ENCODE measurements around the gene SPEG. TPM values are rescaled to one million over a fixed set of nuclear protein-coding genes. Genes with fewer than 3 reads are reported as not detected.

The SPEG gene
- total RNA-seq, 1 experiment from 2014 or later, result 16.7 TPM

- no peaks in the 10 kb centered on the region for H3K9me3 Mint-ChIP-seq (ENCODE audit: low read depth, unreplicated experiment)
- no peak overlapping the region for H3K4me3 Mint-ChIP-seq (ENCODE audit: low read depth, unreplicated experiment)
- H3K27me3 Mint-ChIP-seq (ENCODE audit: unreplicated experiment), result peaks cover 22% of the 10 kb centered on the region
- intact Hi-C loops (cut with micrococcal nuclease; ENCODE audit: unreplicated experiment), result no loop called here
- TF ChIP-seq, protein P1, sequence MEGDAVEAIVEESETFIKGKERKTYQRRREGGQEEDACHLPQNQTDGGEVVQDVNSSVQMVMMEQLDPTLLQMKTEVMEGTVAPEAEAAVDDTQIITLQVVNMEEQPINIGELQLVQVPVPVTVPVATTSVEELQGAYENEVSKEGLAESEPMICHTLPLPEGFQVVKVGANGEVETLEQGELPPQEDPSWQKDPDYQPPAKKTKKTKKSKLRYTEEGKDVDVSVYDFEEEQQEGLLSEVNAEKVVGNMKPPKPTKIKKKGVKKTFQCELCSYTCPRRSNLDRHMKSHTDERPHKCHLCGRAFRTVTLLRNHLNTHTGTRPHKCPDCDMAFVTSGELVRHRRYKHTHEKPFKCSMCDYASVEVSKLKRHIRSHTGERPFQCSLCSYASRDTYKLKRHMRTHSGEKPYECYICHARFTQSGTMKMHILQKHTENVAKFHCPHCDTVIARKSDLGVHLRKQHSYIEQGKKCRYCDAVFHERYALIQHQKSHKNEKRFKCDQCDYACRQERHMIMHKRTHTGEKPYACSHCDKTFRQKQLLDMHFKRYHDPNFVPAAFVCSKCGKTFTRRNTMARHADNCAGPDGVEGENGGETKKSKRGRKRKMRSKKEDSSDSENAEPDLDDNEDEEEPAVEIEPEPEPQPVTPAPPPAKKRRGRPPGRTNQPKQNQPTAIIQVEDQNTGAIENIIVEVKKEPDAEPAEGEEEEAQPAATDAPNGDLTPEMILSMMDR (IDR thresholded peaks at IDR 0.05; ENCODE audit: unreplicated experiment), result no peak
- no peak for DNase-seq
- BruUV-seq (replicated peaks), result no TSS peak
- peaks cover 24% of the 10 kb centered on the region for H3K4me1 Mint-ChIP-seq (ENCODE audit: low read depth, unreplicated experiment)
- H3K36me3 Mint-ChIP-seq (ENCODE audit: insufficient read depth, unreplicated experiment), result peaks cover 45% of the 10 kb centered on the region
- H3K27ac Mint-ChIP-seq (ENCODE audit: unreplicated experiment), result peak overlapping the region; percentile 70
- CTCF ChIA-PET, result interaction anchor here (0.5 to 1.3 kb wide), 7 partner anchors 9 to 152 kb away, joined by 3 to 8 read pairs (median 5); no protein-coding TSS in a partner anchor
These were observed 102.3 kb downstream of the SPEG start for GRCh38 chr2:219536967-219537366.

DNA sequence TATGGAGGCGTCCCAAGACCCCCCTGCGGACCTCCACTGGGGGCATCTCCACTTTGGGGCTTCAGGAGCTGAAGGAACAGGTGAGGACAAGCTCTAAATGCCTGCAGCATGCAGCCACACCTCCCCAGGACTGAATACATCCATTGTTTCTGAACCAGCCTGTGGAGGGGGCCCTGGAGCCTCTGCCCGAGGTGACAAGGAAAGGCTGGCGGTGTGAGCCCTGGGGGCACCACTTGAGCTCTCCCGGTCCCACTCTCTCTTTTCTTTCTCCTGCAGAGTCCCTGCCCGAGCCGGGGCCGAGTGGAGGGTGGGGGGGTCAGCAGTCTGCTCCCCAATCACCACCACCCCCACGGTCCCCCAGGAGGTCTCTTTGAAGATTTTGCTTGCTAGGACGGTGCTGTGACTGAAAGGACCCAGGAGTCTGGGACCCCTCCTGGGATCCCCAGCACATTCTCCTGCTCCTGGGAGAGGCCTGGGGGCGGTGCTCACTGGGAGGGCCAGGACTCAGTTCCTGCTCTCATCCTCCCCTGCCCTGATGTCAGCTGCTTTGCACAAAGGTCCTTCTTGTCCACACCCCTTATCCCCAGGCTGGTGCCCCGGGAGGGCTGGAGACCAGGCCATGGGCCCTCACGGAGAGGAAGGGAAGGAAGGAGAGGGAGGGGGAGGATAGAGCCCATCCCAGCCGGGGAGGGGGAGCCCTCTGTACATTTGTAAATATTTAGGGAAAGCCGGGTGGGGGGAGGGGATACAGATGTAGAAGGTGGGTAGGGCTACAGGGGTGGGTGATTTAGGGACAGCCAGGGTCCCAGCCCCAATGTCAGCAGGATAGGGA is 103.2 kb downstream of the SPEG start:
- DNase-seq, result peak; percentile 69
- peak overlapping the region; percentile 53 for H3K27ac Mint-ChIP-seq (ENCODE audit: unreplicated experiment)
- peaks cover 13% of the 10 kb centered on the region for H3K27me3 Mint-ChIP-seq (ENCODE audit: unreplicated experiment)
- H3K36me3 Mint-ChIP-seq (ENCODE audit: insufficient read depth, unreplicated experiment), result peaks cover 54% of the 10 kb centered on the region
- intact Hi-C loops (cut with micrococcal nuclease; ENCODE audit: unreplicated experiment), result no loop called here
- no peaks in the 10 kb centered on the region for H3K9me3 Mint-ChIP-seq (ENCODE audit: low read depth, unreplicated experiment)
- H3K4me3 Mint-ChIP-seq (ENCODE audit: low read depth, unreplicated experiment), result no peak overlapping the region
- H3K4me1 Mint-ChIP-seq (ENCODE audit: low read depth, unreplicated experiment), result peaks cover 27% of the 10 kb centered on the region
- BruUV-seq (replicated peaks), result no TSS peak
- CTCF ChIA-PET, result interaction anchor here (0.5 to 1.3 kb wide), 8 partner anchors 10 to 565 kb away, joined by 3 to 8 read pairs (median 5); no protein-coding TSS in a partner anchor
- TF ChIP-seq, protein P1 (IDR thresholded peaks at IDR 0.05; ENCODE audit: unreplicated experiment), result peak; percentile 19

DNA sequence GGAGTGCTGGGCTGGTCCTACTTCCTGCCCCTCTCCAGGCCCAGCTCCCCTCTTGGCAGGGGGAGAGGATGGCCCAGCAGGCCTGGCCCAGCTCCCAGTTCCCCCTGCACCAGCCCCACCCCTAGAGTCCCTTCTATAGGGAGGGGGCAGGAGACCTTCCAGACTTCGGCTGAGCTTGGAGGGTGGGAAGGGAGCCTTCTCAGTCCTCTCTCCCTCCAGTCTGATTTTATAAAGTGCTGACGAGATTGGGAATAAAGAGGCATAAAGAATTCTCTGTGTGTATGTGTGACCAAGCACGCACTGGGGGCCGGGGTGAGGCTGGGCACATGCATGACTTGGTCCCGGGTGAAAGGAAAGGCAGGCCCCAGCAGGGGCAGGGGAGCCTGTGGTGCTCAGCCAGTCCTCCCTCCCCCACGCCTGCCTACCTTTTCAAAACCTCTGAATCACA is 103.9 kb downstream of the SPEG start:
- no peak for DNase-seq
- H3K4me3 Mint-ChIP-seq (ENCODE audit: low read depth, unreplicated experiment), result no peak overlapping the region
- CTCF ChIA-PET, result interaction anchor here (0.6 to 1.7 kb wide), 3 partner anchors 9 to 565 kb away, joined by 4 to 5 read pairs (median 5); no protein-coding TSS in a partner anchor

GRCh38 chr2:219538956-219539788 is 104.5 kb downstream of the SPEG start:
- DNase-seq, result no peak
- CTCF ChIA-PET, result interaction anchor here (0.7 to 1.7 kb wide), 2 partner anchors 10 to 17 kb away, joined by 4 to 5 read pairs; no protein-coding TSS in a partner anchor
- TF ChIP-seq, protein P1 (IDR thresholded peaks at IDR 0.05; ENCODE audit: unreplicated experiment), result no peak
- H3K4me1 Mint-ChIP-seq (ENCODE audit: low read depth, unreplicated experiment), result peaks cover 27% of the 10 kb centered on the region
- no peak overlapping the region for H3K27ac Mint-ChIP-seq (ENCODE audit: unreplicated experiment)
- peaks cover under 1% of the 10 kb centered on the region for H3K27me3 Mint-ChIP-seq (ENCODE audit: unreplicated experiment)
- peaks cover 66% of the 10 kb centered on the region for H3K36me3 Mint-ChIP-seq (ENCODE audit: insufficient read depth, unreplicated experiment)
- no peaks in the 10 kb centered on the region for H3K9me3 Mint-ChIP-seq (ENCODE audit: low read depth, unreplicated experiment)
- intact Hi-C loops (cut with micrococcal nuclease; ENCODE audit: unreplicated experiment), result no loop called here
- BruUV-seq (replicated peaks), result no TSS peak
- no peak overlapping the region for H3K4me3 Mint-ChIP-seq (ENCODE audit: low read depth, unreplicated experiment)

More for the DNA sequence above, 103.9 kb downstream of the SPEG start:
- BruUV-seq (replicated peaks), result no TSS peak
- TF ChIP-seq, protein P1 (IDR thresholded peaks at IDR 0.05; ENCODE audit: unreplicated experiment), result no peak
- H3K27ac Mint-ChIP-seq (ENCODE audit: unreplicated experiment), result no peak overlapping the region
- H3K27me3 Mint-ChIP-seq (ENCODE audit: unreplicated experiment), result peaks cover 6% of the 10 kb centered on the region
- no peaks in the 10 kb centered on the region for H3K9me3 Mint-ChIP-seq (ENCODE audit: low read depth, unreplicated experiment)
- peaks cover 27% of the 10 kb centered on the region for H3K4me1 Mint-ChIP-seq (ENCODE audit: low read depth, unreplicated experiment)
- peaks cover 60% of the 10 kb centered on the region for H3K36me3 Mint-ChIP-seq (ENCODE audit: insufficient read depth, unreplicated experiment)
- intact Hi-C loops (cut with micrococcal nuclease; ENCODE audit: unreplicated experiment), result no loop called here

Data from Calu3 (cell line).